GM12873 (cell line): ENCODE measurements around the gene COL24A1.

Source experiments
- CTCF ChIP-seq: IDR thresholded peaks from 2 replicates; pipeline ENCODE4 v1.5.1; 2012; ENCODE audit warnings: low read depth, mild to moderate bottlenecking, moderate library complexity, low read length, control low read depth; ENCODE audit not compliant: insufficient read depth; ENCODE audit errors: missing control alignments

Gene COL24A1

GRCh38 chr1:86101616-86102015, 55.0 kb downstream of the COL24A1 start:
- no peak for TF ChIP-seq CTCF

DNA sequence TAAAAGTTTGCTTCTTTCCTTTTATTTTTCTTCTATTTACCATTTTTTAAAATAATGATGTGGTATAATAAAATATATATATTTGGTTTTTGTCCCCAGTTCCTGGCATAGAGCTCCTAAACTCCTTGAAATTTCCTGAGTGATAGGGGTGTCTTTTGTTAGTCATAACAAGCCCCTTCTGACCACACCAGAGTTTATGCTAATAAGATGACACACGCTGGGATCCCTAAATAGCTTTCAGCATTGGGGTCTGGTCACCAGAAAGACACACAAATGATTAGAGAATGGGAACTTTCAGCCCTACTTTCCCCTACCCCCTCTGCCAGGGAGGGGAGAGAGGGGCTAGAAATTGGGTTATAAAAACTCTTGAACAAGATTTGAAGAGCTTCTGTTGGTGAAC, 56.2 kb downstream of the COL24A1 start:
- TF ChIP-seq CTCF = no peak

- no peak for TF ChIP-seq CTCF
These were observed 66.8 kb downstream of the COL24A1 start for GRCh38 chr1:86089765-86090164.

DNA sequence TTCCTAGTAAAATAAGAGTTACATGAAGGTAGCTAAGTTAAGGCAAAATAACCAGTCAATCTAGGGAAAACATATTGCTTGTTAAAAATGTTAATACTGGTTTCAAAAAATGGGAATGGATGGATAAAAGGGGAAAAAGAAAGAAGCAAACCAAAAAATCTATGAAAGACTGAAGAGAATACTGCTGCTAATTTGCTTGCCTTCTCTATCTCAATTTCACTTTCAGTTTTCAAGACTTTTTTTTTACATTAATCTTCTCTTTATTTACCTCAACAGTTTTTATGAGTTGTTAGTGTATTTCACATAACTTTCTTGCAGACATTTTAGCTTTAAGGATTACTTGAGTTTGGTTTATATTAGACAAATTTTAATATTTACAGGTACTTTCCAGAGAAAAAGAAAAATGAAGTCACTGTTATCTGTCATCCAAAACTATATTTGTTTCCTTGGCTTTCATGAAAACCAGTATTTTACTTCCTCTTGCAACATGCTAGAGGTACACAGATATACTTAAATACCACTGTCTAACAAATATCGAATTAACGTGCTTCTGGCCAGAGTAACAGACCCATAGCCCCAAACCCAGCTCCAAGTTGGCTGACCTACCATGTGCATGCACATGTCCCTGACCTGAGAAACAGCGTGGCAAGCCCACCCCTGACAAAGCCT, 70.7 kb downstream of the COL24A1 start:
- no peak for TF ChIP-seq CTCF

DNA sequence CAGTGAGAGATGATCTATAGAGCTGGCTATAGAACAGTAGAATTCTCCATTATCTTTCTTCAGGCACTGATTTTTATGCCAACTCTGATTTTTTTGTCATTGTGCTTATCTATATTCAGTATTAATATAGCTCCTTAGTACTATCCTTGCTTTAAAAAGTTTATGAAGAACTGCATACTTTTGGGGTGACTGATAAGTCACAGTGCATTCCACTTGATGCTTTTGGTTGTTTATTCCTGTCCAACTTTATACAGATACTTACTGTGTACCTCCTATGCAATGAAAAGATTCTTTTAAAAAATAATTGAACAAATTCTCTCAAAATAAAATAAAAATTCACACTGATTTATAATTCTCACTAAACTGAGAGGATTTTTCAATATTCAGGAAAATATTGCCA, 71.6 kb downstream of the COL24A1 start:
- no peak for TF ChIP-seq CTCF

GRCh38 chr1:86082183-86082582, 74.4 kb downstream of the COL24A1 start:
- TF ChIP-seq CTCF = peak; percentile 48

GRCh38 chr1:86069757-86070145, 86.8 kb downstream of the COL24A1 start:
- no peak for TF ChIP-seq CTCF
